RKO (cell line): ENCODE results near the gene PGC.

Experiments used
- DNase-seq: peaks from one replicate; pipeline ENCODE4 v3.0.0-alpha.2; 2016; ENCODE audit warnings: low spot score

Gene PGC

GRCh38 chr6:41730531-41731436 lies 16.4 kb downstream of the PGC start:
- DNase-seq, result no peak

GRCh38 chr6:41729624-41730023 lies 17.6 kb downstream of the PGC start:
- no peak for DNase-seq

GRCh38 chr6:41728954-41729353 lies 18.2 kb downstream of the PGC start:
- no peak for DNase-seq

- no peak for DNase-seq
Measured at GRCh38 chr6:41728073-41728936, 18.9 kb downstream of the PGC start.

GRCh38 chr6:41727705-41728072 lies 19.5 kb downstream of the PGC start:
- DNase-seq, result no peak

- no peak for DNase-seq
Measured at GRCh38 chr6:41726876-41727275, 20.3 kb downstream of the PGC start.

- DNase-seq, result no peak
Measured at GRCh38 chr6:41724586-41725501, 22.4 kb downstream of the PGC start.

GRCh38 chr6:41724228-41724580 lies 23.0 kb downstream of the PGC start:
- DNase-seq, result no peak

GRCh38 chr6:41723530-41724227 lies 23.5 kb downstream of the PGC start:
- DNase-seq, result no peak

- DNase-seq, result no peak
Measured at GRCh38 chr6:41722969-41723529, 24.1 kb downstream of the PGC start.

GRCh38 chr6:41721414-41721813 lies 25.8 kb downstream of the PGC start:
- no peak for DNase-seq

- DNase-seq, result no peak
Measured at GRCh38 chr6:41720783-41721182, 26.4 kb downstream of the PGC start.

GRCh38 chr6:41720262-41720620 lies 27.0 kb downstream of the PGC start:
- DNase-seq, result no peak

- no peak for DNase-seq
Measured at GRCh38 chr6:41719436-41720261, 27.5 kb downstream of the PGC start.

GRCh38 chr6:41718828-41719227 lies 28.4 kb downstream of the PGC start:
- DNase-seq, result no peak

- no peak for DNase-seq
Measured at GRCh38 chr6:41717392-41717736, 29.8 kb downstream of the PGC start.

- no peak for DNase-seq
Measured at GRCh38 chr6:41716516-41717391, 30.4 kb downstream of the PGC start.

- DNase-seq, result no peak
Measured at GRCh38 chr6:41715795-41716515, 31.2 kb downstream of the PGC start.
